HCT116 (cell line): Measurements from ENCODE around the gene IL1RAP. TPM values are rescaled to one million over a fixed set of nuclear protein-coding genes. Genes with fewer than 3 reads are reported as not detected.

Source experiments
- ATAC-seq: fragments of 200-7000 bp; cut with Tn5 transposase; 2 replicates; pipeline ENCODE4 v1.9.1; 2020; ENCODE audit warnings: mild to moderate bottlenecking, moderate library complexity
- BruUV-seq: library from RNA; stranded (reverse); fragments of 400-500 nt; replicated peaks from 2 replicates; lab custom pipeline; 2021; lab: Mats Ljungman, UMichigan
- CTCF ChIA-PET: fragments of 300-600 bp; sonication (Branson Sonifier 250); formaldehyde crosslinking; loops from one replicate; lab custom pipeline; 2021; ENCODE audit warnings: antibody characterized with exemption; lab: Charles Lee
- POLR2A ChIA-PET: fragments of 300-600, 350-600 bp; sonication (Branson Sonifier 250); formaldehyde crosslinking; loops from one replicate; lab custom pipeline; 2021; ENCODE audit warnings: antibody characterized with exemption; lab: Charles Lee
- RAD21 ChIA-PET, 2 experiments: fragments of 300-600 bp; sonication (Branson Sonifier 250); formaldehyde crosslinking; loops; one replicate each; lab custom pipeline; 2023; ENCODE audit warnings: low total read pairs in 2 of 2; ENCODE audit not compliant: uncharacterized antibody in 2 of 2, unreplicated experiment in 2 of 2, low non-redundant PET in 1 of 2; lab: Charles Lee
- DNase-seq: peaks from one replicate; pipeline ENCODE4 v3.0.0-alpha.2; 2010; ENCODE audit warnings: low read depth, low spot score
- H2AFZ ChIP-seq: fragments of 200-600 bp; shearing (Covaris generic), sonication (generic); 2 replicates; pipeline ENCODE4 v1.6.1; 2017; ENCODE audit warnings: low read depth, mixed run types, mixed read lengths, antibody characterized with exemption, low read length; ENCODE audit not compliant: poor library complexity, severe bottlenecking
- H3K27ac ChIP-seq: 2 replicates; pipeline ENCODE4 v1.5.1; 2012; ENCODE audit warnings: low read depth, low read length
- H3K27me3 ChIP-seq: fragments of 200-600 bp; sonication (generic); 2 replicates; pipeline ENCODE4 v1.6.1; 2016; ENCODE audit warnings: mixed run types, low read length, mixed read lengths; ENCODE audit not compliant: insufficient read depth
- H3K36me3 ChIP-seq, 2 experiments: fragments of 200-500 bp in 1 of 2; fragments of 200-600 bp in 1 of 2; sonication (Bioruptor generic) in 1 of 2; sonication (generic) in 1 of 2; 2 replicates each; pipeline versions ENCODE4 v1.5.1 to v1.6.1; 2014 to 2016; ENCODE audit warnings: low read length in 2 of 2, inconsistent platforms in 1 of 2, mixed read lengths in 1 of 2, mixed run types in 1 of 2; ENCODE audit not compliant: insufficient read depth in 2 of 2, control insufficient read depth in 1 of 2
- H3K4me1 ChIP-seq, 2 experiments: fragments of 200-600 bp in 1 of 2; sonication (generic) in 1 of 2; 2 replicates each; pipeline versions ENCODE4 v1.5.1 to v1.6.1; 2012 to 2017; ENCODE audit warnings: low read length in 2 of 2, inconsistent platforms in 1 of 2, mild to moderate bottlenecking in 1 of 2, mixed read lengths in 1 of 2, mixed run types in 1 of 2, moderate library complexity in 1 of 2; ENCODE audit not compliant: insufficient read depth in 2 of 2, control insufficient read depth in 1 of 2
- H3K4me2 ChIP-seq: fragments of 200-600 bp; sonication (generic); 2 replicates; pipeline ENCODE4 v1.6.1; 2017; ENCODE audit warnings: mixed run types, low read length, mixed read lengths
- H3K4me3 ChIP-seq, 2 experiments: fragments of 200-600 bp in 1 of 2; sonication (generic) in 1 of 2; replicated peaks in 1 of 2; 2 replicates each; pipeline ENCODE4 v1.5.1; 2011 to 2016; ENCODE audit warnings: low read length in 2 of 2, control low read depth in 1 of 2, low read depth in 1 of 2, mild to moderate bottlenecking in 1 of 2, mixed read lengths in 1 of 2, mixed run types in 1 of 2
- H3K79me2 ChIP-seq: fragments of 200-600 bp; sonication (generic); 2 replicates; pipeline ENCODE4 v1.6.1; 2017; ENCODE audit warnings: mild to moderate bottlenecking, mixed run types, low read length, moderate library complexity, mixed read lengths; ENCODE audit not compliant: insufficient read depth
- H3K9ac ChIP-seq: fragments of 200-600 bp; sonication (generic); 2 replicates; pipeline ENCODE4 v1.6.1; 2016; ENCODE audit warnings: low read length, mixed read lengths
- H3K9me2 ChIP-seq: fragments of 200-600 bp; sonication (generic), shearing (Covaris generic); 2 replicates; pipeline ENCODE4 v1.6.1; 2017; ENCODE audit warnings: mixed run types, mild to moderate bottlenecking, moderate library complexity; ENCODE audit not compliant: insufficient read depth
- H3K9me3 ChIP-seq, 2 experiments: fragments of 200-500 bp in 1 of 2; fragments of 200-600 bp in 1 of 2; sonication (Bioruptor generic) in 1 of 2; sonication (generic) in 1 of 2; 2 replicates each; pipeline ENCODE4 v1.6.1; 2014 to 2017; ENCODE audit warnings: low read length in 2 of 2, mixed read lengths in 2 of 2, inconsistent platforms in 1 of 2, low read depth in 1 of 2, mild to moderate bottlenecking in 1 of 2, mixed run types in 1 of 2, moderate library complexity in 1 of 2; ENCODE audit not compliant: control insufficient read depth in 1 of 2, insufficient read depth in 1 of 2
- H4K20me1 ChIP-seq: fragments of 200-600 bp; sonication (generic), shearing (Covaris generic); 2 replicates; pipeline ENCODE4 v1.6.1; 2017; ENCODE audit warnings: mixed run types, mild to moderate bottlenecking, moderate library complexity; ENCODE audit not compliant: insufficient read depth
- CEBPB ChIP-seq: IDR thresholded peaks from 2 replicates; pipeline ENCODE4 v1.6.1; 2012; ENCODE audit warnings: low read depth
- ELF1 ChIP-seq: IDR thresholded peaks from 2 replicates; pipeline ENCODE4 v1.6.1; 2012; ENCODE audit warnings: low read depth, borderline replicate concordance
- EZH2phosphoT487 ChIP-seq: fragments of 200-600 bp; IDR thresholded peaks from 2 replicates; pipeline ENCODE4 v1.6.1; 2018; ENCODE audit warnings: antibody characterized with exemption, borderline replicate concordance
- POLR2A ChIP-seq: IDR thresholded peaks from 2 replicates; pipeline ENCODE4 v1.7.0; 2011; ENCODE audit warnings: borderline replicate concordance; ENCODE audit not compliant: insufficient read depth, insufficient read length; ENCODE audit errors: extremely low read depth
- RAD21 ChIP-seq: IDR thresholded peaks from 2 replicates; pipeline ENCODE4 v1.6.1; 2012; ENCODE audit warnings: low read depth, mild to moderate bottlenecking
- SIN3A ChIP-seq: IDR thresholded peaks from 2 replicates; pipeline ENCODE4 v1.6.1; 2012; ENCODE audit warnings: low read depth
- SP1 ChIP-seq: IDR thresholded peaks from 2 replicates; pipeline ENCODE4 v1.6.1; 2012; ENCODE audit warnings: low read depth
- intact Hi-C: fragments of 100-400 bp; cut with micrococcal nuclease; formaldehyde crosslinking; loops from 2 replicates; pipeline ENCODE4 v1.10.0; 2022
- total RNA-seq: library from RNA; stranded (reverse); gene quantifications from one replicate; pipeline ENCODE4 v1.2.1, GENCODE V29; 2021; ENCODE audit not compliant: unreplicated experiment
- TF ChIP-seq, protein P1 (sequence below), 3 experiments: fragments of 200-600 bp in 1 of 3; sonication (generic) in 1 of 3; IDR thresholded peaks in 2 of 3; conservative IDR thresholded peaks in 1 of 3; 2 replicates each; pipeline ENCODE4 v1.5.1; 2012 to 2017; ENCODE audit warnings: low read depth in 2 of 3, low read length in 2 of 3, antibody characterized with exemption in 1 of 3, borderline replicate concordance in 1 of 3, control low read depth in 1 of 3, mild to moderate bottlenecking in 1 of 3, mixed read lengths in 1 of 3, mixed run types in 1 of 3, moderate library complexity in 1 of 3; ENCODE audit not compliant: insufficient read depth in 1 of 3
- TF ChIP-seq, protein P2 (sequence below): IDR thresholded peaks from 2 replicates; pipeline ENCODE4 v1.6.1; 2012
- TF ChIP-seq, protein P3 (sequence below): IDR thresholded peaks from 2 replicates; pipeline ENCODE4 v1.6.1; 2012; ENCODE audit warnings: low read depth

The IL1RAP gene
- total RNA-seq, 1 experiment from 2014 or later = 5.8 TPM

DNA sequence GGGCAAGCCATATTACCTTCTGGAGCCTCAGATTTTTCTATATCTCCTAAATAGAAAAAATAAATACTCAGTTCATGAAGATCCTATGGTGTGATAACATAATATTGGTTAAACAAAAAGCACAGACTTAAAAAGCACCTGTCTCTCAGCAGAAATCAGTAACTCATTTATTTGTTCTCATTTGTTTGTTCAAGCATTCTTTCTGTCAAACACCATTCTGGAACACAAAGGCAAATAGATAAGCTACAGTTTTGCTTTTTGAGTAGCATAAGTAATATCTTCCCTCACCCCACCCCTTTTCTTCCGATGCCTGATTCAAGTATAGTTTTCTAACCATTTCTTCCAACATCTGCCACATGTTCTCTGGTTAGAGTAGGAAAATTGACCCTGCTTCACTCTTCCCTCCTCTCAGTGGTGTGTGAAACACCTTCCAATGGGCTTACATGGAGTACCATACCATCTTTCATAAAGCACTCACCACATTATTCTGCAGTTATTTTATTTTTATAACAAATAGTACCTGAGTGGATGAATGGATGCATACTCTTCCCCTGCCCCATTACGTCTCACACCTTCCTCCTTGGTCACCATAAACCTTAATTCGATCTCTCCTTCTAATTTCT is 8.4 kb upstream of the IL1RAP start:
- ATAC-seq = no peak
- Histone ChIP-seq H3K4me2 (no peak overlapping the region), H3K27me3 (no peaks in the 10 kb centered on the region), H3K9me2 (no peaks in the 10 kb centered on the region), H3K4me3 (no peak overlapping the region), H3K4me1 (no peaks in the 10 kb centered on the region), H3K36me3 (no peaks in the 10 kb centered on the region), H4K20me1 (no peaks in the 10 kb centered on the region), H2AFZ (no peak overlapping the region), H3K27ac (no peak overlapping the region), H3K9me3 (no peaks in the 10 kb centered on the region), H3K79me2 (no peaks in the 10 kb centered on the region), H3K9ac (no peak overlapping the region)
- RAD21 ChIA-PET = no interaction called here
- CTCF ChIA-PET = interaction anchor here (1.0 to 1.5 kb wide), 2 partner anchors 8 to 195 kb away, joined by 3 to 9 read pairs; partner anchors contain the start of gene IL1RAP
- intact Hi-C loops = no loop called here
- POLR2A ChIA-PET = no interaction called here
- DNase-seq = no peak
- BruUV-seq = no TSS peak
- TF ChIP-seq POLR2A (no peak), SP1 (no peak), RAD21 (no peak), CEBPB (no peak), EZH2phosphoT487 (no peak), SIN3A (no peak), ELF1 (no peak)
- TF ChIP-seq, protein P1, sequence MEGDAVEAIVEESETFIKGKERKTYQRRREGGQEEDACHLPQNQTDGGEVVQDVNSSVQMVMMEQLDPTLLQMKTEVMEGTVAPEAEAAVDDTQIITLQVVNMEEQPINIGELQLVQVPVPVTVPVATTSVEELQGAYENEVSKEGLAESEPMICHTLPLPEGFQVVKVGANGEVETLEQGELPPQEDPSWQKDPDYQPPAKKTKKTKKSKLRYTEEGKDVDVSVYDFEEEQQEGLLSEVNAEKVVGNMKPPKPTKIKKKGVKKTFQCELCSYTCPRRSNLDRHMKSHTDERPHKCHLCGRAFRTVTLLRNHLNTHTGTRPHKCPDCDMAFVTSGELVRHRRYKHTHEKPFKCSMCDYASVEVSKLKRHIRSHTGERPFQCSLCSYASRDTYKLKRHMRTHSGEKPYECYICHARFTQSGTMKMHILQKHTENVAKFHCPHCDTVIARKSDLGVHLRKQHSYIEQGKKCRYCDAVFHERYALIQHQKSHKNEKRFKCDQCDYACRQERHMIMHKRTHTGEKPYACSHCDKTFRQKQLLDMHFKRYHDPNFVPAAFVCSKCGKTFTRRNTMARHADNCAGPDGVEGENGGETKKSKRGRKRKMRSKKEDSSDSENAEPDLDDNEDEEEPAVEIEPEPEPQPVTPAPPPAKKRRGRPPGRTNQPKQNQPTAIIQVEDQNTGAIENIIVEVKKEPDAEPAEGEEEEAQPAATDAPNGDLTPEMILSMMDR (IDR thresholded peaks at IDR 0.05 in 2 of 3, conservative IDR thresholded peaks at IDR 0.05 in 1 of 3; ENCODE audit: borderline replicate concordance in 1 of 3, insufficient read depth in 1 of 3, low read depth in 2 of 3, low read length in 2 of 3) = no peak
- TF ChIP-seq, protein P2, sequence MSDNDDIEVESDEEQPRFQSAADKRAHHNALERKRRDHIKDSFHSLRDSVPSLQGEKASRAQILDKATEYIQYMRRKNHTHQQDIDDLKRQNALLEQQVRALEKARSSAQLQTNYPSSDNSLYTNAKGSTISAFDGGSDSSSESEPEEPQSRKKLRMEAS = no peak
- TF ChIP-seq, protein P3, sequence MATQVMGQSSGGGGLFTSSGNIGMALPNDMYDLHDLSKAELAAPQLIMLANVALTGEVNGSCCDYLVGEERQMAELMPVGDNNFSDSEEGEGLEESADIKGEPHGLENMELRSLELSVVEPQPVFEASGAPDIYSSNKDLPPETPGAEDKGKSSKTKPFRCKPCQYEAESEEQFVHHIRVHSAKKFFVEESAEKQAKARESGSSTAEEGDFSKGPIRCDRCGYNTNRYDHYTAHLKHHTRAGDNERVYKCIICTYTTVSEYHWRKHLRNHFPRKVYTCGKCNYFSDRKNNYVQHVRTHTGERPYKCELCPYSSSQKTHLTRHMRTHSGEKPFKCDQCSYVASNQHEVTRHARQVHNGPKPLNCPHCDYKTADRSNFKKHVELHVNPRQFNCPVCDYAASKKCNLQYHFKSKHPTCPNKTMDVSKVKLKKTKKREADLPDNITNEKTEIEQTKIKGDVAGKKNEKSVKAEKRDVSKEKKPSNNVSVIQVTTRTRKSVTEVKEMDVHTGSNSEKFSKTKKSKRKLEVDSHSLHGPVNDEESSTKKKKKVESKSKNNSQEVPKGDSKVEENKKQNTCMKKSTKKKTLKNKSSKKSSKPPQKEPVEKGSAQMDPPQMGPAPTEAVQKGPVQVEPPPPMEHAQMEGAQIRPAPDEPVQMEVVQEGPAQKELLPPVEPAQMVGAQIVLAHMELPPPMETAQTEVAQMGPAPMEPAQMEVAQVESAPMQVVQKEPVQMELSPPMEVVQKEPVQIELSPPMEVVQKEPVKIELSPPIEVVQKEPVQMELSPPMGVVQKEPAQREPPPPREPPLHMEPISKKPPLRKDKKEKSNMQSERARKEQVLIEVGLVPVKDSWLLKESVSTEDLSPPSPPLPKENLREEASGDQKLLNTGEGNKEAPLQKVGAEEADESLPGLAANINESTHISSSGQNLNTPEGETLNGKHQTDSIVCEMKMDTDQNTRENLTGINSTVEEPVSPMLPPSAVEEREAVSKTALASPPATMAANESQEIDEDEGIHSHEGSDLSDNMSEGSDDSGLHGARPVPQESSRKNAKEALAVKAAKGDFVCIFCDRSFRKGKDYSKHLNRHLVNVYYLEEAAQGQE = no peak
